Measurements from ENCODE around the gene RAPGEF1. TPM values are rescaled to one million over a fixed set of nuclear protein-coding genes. Genes with fewer than 3 reads are reported as not detected.

The RAPGEF1 gene
- total and polyA plus RNA-seq, 2 donors (not counting 3 experiments of a cell fraction or from before 2014, with no cell fraction given) = 50.0 to 124 TPM

GRCh38 chr9:131674425-131675421 lies 65.2 kb downstream of the RAPGEF1 start:
- CTCF ChIA-PET = interaction anchor here (0.8 to 1.8 kb wide), 3 partner anchors 16 to 62 kb away, joined by 3 to 4 read pairs (median 3); no protein-coding TSS in a partner anchor
- no peak overlapping the region for H3K9ac ChIP-seq (replicated peaks; ENCODE audit: extremely low read depth, insufficient read depth, low read length)
- H3K9me1 ChIP-seq (replicated peaks; ENCODE audit: control insufficient read depth, extremely low read depth, insufficient read depth, low read length) = no peaks in the 10 kb centered on the region
- no peaks in the 10 kb centered on the region for H3K27me3 ChIP-seq (ENCODE audit: control insufficient read depth in 2 of 2, insufficient read depth in 2 of 2, low read length in 2 of 2)
- no peak overlapping the region for H3K27ac ChIP-seq (ENCODE audit: insufficient read depth, low read depth, low read length)
- TF ChIP-seq MYC (IDR thresholded peaks at IDR 0.05; ENCODE audit: low read depth, low read length) (no peak), POLR2A (IDR thresholded peaks at IDR 0.05; ENCODE audit: low read depth, low read length) (no peak), GATA2 (IDR thresholded peaks at IDR 0.05; ENCODE audit: insufficient read depth, insufficient read length, low read depth, low read length) (no peak), JUN (IDR thresholded peaks at IDR 0.05; ENCODE audit: borderline replicate concordance, insufficient read depth, insufficient read length, low read depth) (no peak), FOS (IDR thresholded peaks at IDR 0.05; ENCODE audit: borderline replicate concordance, insufficient read depth, low read length) (no peak), CTCF (IDR thresholded peaks at IDR 0.05; ENCODE audit: extremely low read depth in 1 of 2, insufficient read depth in 1 of 2, low read depth in 1 of 2, low read length in 2 of 2) (no peak), EZH2 (IDR thresholded peaks at IDR 0.05; ENCODE audit: borderline replicate concordance, low read depth, low read length, severe bottlenecking) (no peak), POLR2AphosphoS5 (IDR thresholded peaks at IDR 0.05; ENCODE audit: insufficient read depth, low read depth, low read length) (no peak)
- TF ChIP-seq, protein P1, sequence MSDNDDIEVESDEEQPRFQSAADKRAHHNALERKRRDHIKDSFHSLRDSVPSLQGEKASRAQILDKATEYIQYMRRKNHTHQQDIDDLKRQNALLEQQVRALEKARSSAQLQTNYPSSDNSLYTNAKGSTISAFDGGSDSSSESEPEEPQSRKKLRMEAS (IDR thresholded peaks at IDR 0.05; ENCODE audit: insufficient read depth, insufficient read length) = no peak
- dilution Hi-C loops (cut with MboI; ENCODE audit: extremely low pct_ligation_motif_present, low sequenced_read_pairs) = no loop called here
- intact Hi-C loops (cut with micrococcal nuclease) = no loop called here
- POLR2A ChIA-PET = no interaction called here
- no peak overlapping the region for H3K4me3 ChIP-seq (replicated peaks in 1 of 3; ENCODE audit: insufficient read depth in 1 of 3, low read depth in 1 of 3, low read length in 3 of 3)
- H3K79me2 ChIP-seq (ENCODE audit: control insufficient read depth, insufficient read depth, low read length) = peaks cover 83% of the 10 kb centered on the region
- FAIRE-seq (no peak), DNase-seq (ENCODE audit: low read depth, low spot score) (no peak)
- no peak overlapping the region for H2AFZ ChIP-seq (ENCODE audit: low read depth, low read length)
- no peak overlapping the region for H3K4me2 ChIP-seq (ENCODE audit: insufficient read depth, low read length)
- no peaks in the 10 kb centered on the region for H3K36me3 ChIP-seq (ENCODE audit: control insufficient read depth in 2 of 2, extremely low read depth in 1 of 2, insufficient read depth in 2 of 2, low read length in 2 of 2)
- H3K4me1 ChIP-seq (ENCODE audit: control insufficient read depth, extremely low read depth, insufficient read depth, low read length) = peaks cover 50% of the 10 kb centered on the region
- no peaks in the 10 kb centered on the region for H3K9me3 ChIP-seq (replicated peaks; ENCODE audit: control insufficient read depth, insufficient read depth, low read length)
- H4K20me1 ChIP-seq (replicated peaks; ENCODE audit: control insufficient read depth, extremely low read depth, insufficient read depth, low read length) = no peaks in the 10 kb centered on the region
- no TSS peak for BruUV-seq (replicated peaks)
